Smooth muscle cell (in vitro differentiated cells): ENCODE data around the gene PDLIM3. TPM values are rescaled to one million over a fixed set of nuclear protein-coding genes. Genes with fewer than 3 reads are reported as not detected.
"Not testable (repeated sequence)": the region's sequence is repeated elsewhere in the genome, so short reads cannot be mapped to it uniquely, and the experiment has no call there.

ENCODE experiments used
- DNase-seq: peaks from one replicate; lab custom pipeline; 2025; ENCODE audit not compliant: unreplicated experiment; lab: John Stamatoyannopoulos, UW
- H2AFZ ChIP-seq: fragments of 200-600 bp; sonication (generic); 2 replicates; pipeline ENCODE4 v1.6.0; 2016; ENCODE audit warnings: antibody characterized with exemption, low read depth, mild to moderate bottlenecking
- H3F3A ChIP-seq: fragments of 200-600 bp; sonication (generic); 2 replicates; pipeline ENCODE4 v1.6.0; 2017; ENCODE audit warnings: antibody characterized with exemption, low read depth
- H3K27ac ChIP-seq: fragments of 200-600 bp; sonication (generic); 2 replicates; pipeline ENCODE4 v1.5.1; 2016; ENCODE audit warnings: low read depth, mild to moderate bottlenecking
- H3K27me3 ChIP-seq: fragments of 200-600 bp; sonication (generic); 2 replicates; pipeline ENCODE4 v1.6.1; 2016; ENCODE audit warnings: low read depth, mild to moderate bottlenecking
- H3K36me3 ChIP-seq: fragments of 200-600 bp; sonication (generic); 2 replicates; pipeline ENCODE4 v1.5.1; 2016; ENCODE audit warnings: low read depth
- H3K4me1 ChIP-seq: fragments of 200-600 bp; sonication (generic); 2 replicates; pipeline ENCODE4 v1.5.1; 2016; ENCODE audit warnings: low read depth
- H3K4me2 ChIP-seq: fragments of 200-600 bp; sonication (generic); 2 replicates; pipeline ENCODE4 v1.6.0; 2016; ENCODE audit warnings: mild to moderate bottlenecking
- H3K4me3 ChIP-seq: fragments of 200-600 bp; sonication (generic); 2 replicates; pipeline ENCODE4 v1.5.1; 2016; ENCODE audit warnings: mild to moderate bottlenecking
- H3K79me2 ChIP-seq: fragments of 200-600 bp; sonication (generic); 2 replicates; pipeline ENCODE4 v1.6.0; 2016; ENCODE audit warnings: low read depth, mild to moderate bottlenecking
- H3K9ac ChIP-seq: fragments of 200-600 bp; sonication (generic); 2 replicates; pipeline ENCODE4 v1.6.0; 2016; ENCODE audit warnings: low read depth
- H3K9me3 ChIP-seq: fragments of 200-600 bp; sonication (generic); replicated peaks from 2 replicates; pipeline ENCODE4 v1.5.1; 2016; ENCODE audit warnings: low read depth
- H4K20me1 ChIP-seq: fragments of 200-600 bp; sonication (generic); 2 replicates; pipeline ENCODE4 v1.6.0; 2016; ENCODE audit warnings: low read depth
- CTCF ChIP-seq: fragments of 200-600 bp; sonication (generic); IDR thresholded peaks from 2 replicates; pipeline ENCODE4 v1.5.1; 2017; ENCODE audit warnings: borderline replicate concordance, mild to moderate bottlenecking, antibody characterized with exemption; ENCODE audit not compliant: insufficient read depth, poor library complexity, severe bottlenecking
- WGBS: methylation state at CpG from one replicate; pipeline ENCODE4 v1.1.7; 2016; ENCODE audit warnings: low lambda C conversion rate; 5-methylcytosine and 5-hydroxymethylcytosine counted together
- polyA plus RNA-seq: library from polyadenylated mRNA; unstranded; fragments of >200 nt; fragmentation: Nextera tagmentation; extraction: Ambion mirVana; gene quantifications from 2 replicates; pipeline ENCODE4 v1.2.1, GENCODE V29; 2016
- total RNA-seq: library from RNA; depleted of rRNA; stranded (reverse); fragments of >200 nt; gene quantifications from 2 replicates; pipeline ENCODE4 v1.2.3, GENCODE V29; 2014

PDLIM3 gene
- total and polyA plus RNA-seq, 2 experiments from 2014 or later = 356 to 691 TPM

- peak overlapping the region; percentile 99 for H3K4me3 ChIP-seq
- DNase-seq = no peak
These were observed 819 bp downstream of the PDLIM3 start for GRCh38 chr4:185534511-185534865.

GRCh38 chr4:185532795-185533324, 2.4 kb downstream of the PDLIM3 start:
- Histone ChIP-seq H2AFZ (no peak overlapping the region), H3K4me1 (peaks cover 8% of the 10 kb centered on the region), H3K79me2 (peaks cover 76% of the 10 kb centered on the region), H3K36me3 (no peaks in the 10 kb centered on the region), H3K27ac (peak overlapping the region; percentile 80), H3K27me3 (no peaks in the 10 kb centered on the region), H3K4me2 (peak overlapping the region; percentile 93), H3K9ac (peak overlapping the region; percentile 100), H3F3A (peaks cover 5% of the 10 kb centered on the region), H4K20me1 (peaks cover 72% of the 10 kb centered on the region), H3K4me3 (peak overlapping the region; percentile 99), H3K9me3 (no peaks in the 10 kb centered on the region)
- no peak for DNase-seq
- 78% methylated on average over 6 of the region's 6 CpGs for WGBS
- no peak for TF ChIP-seq CTCF

More at GRCh38 chr4:185534511-185534865, 819 bp downstream of the PDLIM3 start:
- under 1% methylated on average over 10 of the region's 10 CpGs for WGBS
- Histone ChIP-seq H3K27me3 (no peaks in the 10 kb centered on the region), H4K20me1 (peaks cover 57% of the 10 kb centered on the region), H3K79me2 (peaks cover 60% of the 10 kb centered on the region), H3K9ac (peak overlapping the region; percentile 100), H3K4me2 (peak overlapping the region; percentile 93), H3K4me1 (peaks cover 8% of the 10 kb centered on the region), H3K27ac (peak overlapping the region; percentile 80), H3F3A (peaks cover 5% of the 10 kb centered on the region), H3K9me3 (no peaks in the 10 kb centered on the region), H3K36me3 (no peaks in the 10 kb centered on the region), H2AFZ (no peak overlapping the region)
- TF ChIP-seq CTCF = no peak

- no peaks in the 10 kb centered on the region for H3K9me3 ChIP-seq
- H3K79me2 ChIP-seq = peaks cover 82% of the 10 kb centered on the region
- 56% methylated on average over 7 of the region's 7 CpGs for WGBS
- DNase-seq = no peak
- H3K4me3 ChIP-seq = peak overlapping the region; percentile 99
- H3K36me3 ChIP-seq = peaks cover 3% of the 10 kb centered on the region
- H3K4me1 ChIP-seq = peaks cover 8% of the 10 kb centered on the region
- no peak for TF ChIP-seq CTCF
- peak overlapping the region; percentile 80 for H3K27ac ChIP-seq
- peaks cover 5% of the 10 kb centered on the region for H3F3A ChIP-seq
- peak overlapping the region; percentile 93 for H3K4me2 ChIP-seq
- H2AFZ ChIP-seq = no peak overlapping the region
- peak overlapping the region; percentile 100 for H3K9ac ChIP-seq
- H4K20me1 ChIP-seq = peaks cover 78% of the 10 kb centered on the region
- H3K27me3 ChIP-seq = no peaks in the 10 kb centered on the region
These were observed 3.0 kb downstream of the PDLIM3 start for GRCh38 chr4:185532293-185532692.

- not testable (repeated sequence) for H3K36me3 ChIP-seq, H3K27me3 ChIP-seq, H2AFZ ChIP-seq, DNase-seq, H3K9me3 ChIP-seq, H3F3A ChIP-seq, H3K4me1 ChIP-seq
- H3K9ac ChIP-seq = peak overlapping the region; percentile 100
- H3K27ac ChIP-seq = peak overlapping the region; percentile 80
- H3K79me2 ChIP-seq = peaks cover 88% of the 10 kb centered on the region
- H3K4me2 ChIP-seq = peak overlapping the region; percentile 93
- H4K20me1 ChIP-seq = peaks cover 84% of the 10 kb centered on the region
- 73% methylated on average over 11 of the region's 11 CpGs for WGBS
- H3K4me3 ChIP-seq = peak overlapping the region; percentile 99
These were observed 3.7 kb downstream of the PDLIM3 start for GRCh38 chr4:185531654-185532053.
